K562 (cell line): ENCODE results near the gene ABT1. TPM values are rescaled to one million over a fixed set of nuclear protein-coding genes. Genes with fewer than 3 reads are reported as not detected.
A peak's percentile ranks its signal among the peaks of the same experiment; 100 is the strongest.

ENCODE experiments used
- CTBP1 ChIP-seq: fragments of 450-650 bp; IDR thresholded peaks from 2 replicates; pipeline ENCODE4 v1.6.1; 2016; ENCODE audit warnings: borderline replicate concordance
- MIER1 ChIP-seq: fragments of 450-650 bp; IDR thresholded peaks from 2 replicates; pipeline ENCODE4 v1.6.1; 2016; ENCODE audit warnings: antibody characterized with exemption, mild to moderate bottlenecking, low read depth
- RBBP5 ChIP-seq: fragments of 200-600 bp; sonication (generic); IDR thresholded peaks from 2 replicates; pipeline ENCODE4 v1.6.1; 2012; ENCODE audit warnings: borderline replicate concordance, mild to moderate bottlenecking, low read length, control low read depth, inconsistent platforms; ENCODE audit not compliant: insufficient read depth, poor library complexity, severe bottlenecking
- TOE1 ChIP-seq, 2 experiments: fragments of 450-650 bp in 1 of 2; sonication (generic) in 1 of 2; formaldehyde crosslinking in 1 of 2; IDR thresholded peaks; 2 replicates each; pipeline versions ENCODE4 v1.7.1 to v1.8.0; 2016 to 2022; ENCODE audit warnings: borderline replicate concordance in 2 of 2, mild to moderate bottlenecking in 2 of 2, antibody characterized with exemption in 1 of 2, inconsistent platforms in 1 of 2, low read depth in 1 of 2, missing genetic modification reagents in 1 of 2, moderate library complexity in 1 of 2
- U2AF2 ChIP-seq: fragments of 200-400 bp; formaldehyde crosslinking; optimal IDR thresholded peaks from 2 replicates; pipeline ENCODE3; 2017; ENCODE audit warnings: low read depth, mild to moderate bottlenecking, low read length
- ZBED1 ChIP-seq: IDR thresholded peaks from 2 replicates; pipeline ENCODE4 v1.6.1; 2014
- ZNF551 ChIP-seq: fragments of 250-450 bp; sonication (Bioruptor Pico); IDR thresholded peaks from 2 replicates; pipeline ENCODE4 v1.5.0; 2021; ENCODE audit warnings: mild to moderate bottlenecking, moderate library complexity
- ZNF785 ChIP-seq: fragments of 250-450 bp; sonication (Bioruptor Pico); IDR thresholded peaks from 2 replicates; pipeline ENCODE4 v1.4.0; 2020; ENCODE audit warnings: mild to moderate bottlenecking
- polyA plus RNA-seq, 8 experiments: library from polyadenylated mRNA; depleted of rRNA in 4 of 8; stranded (reverse) in 5 of 8; unstranded in 3 of 8; fragments of >200 nt; fragmentation: Nextera tagmentation in 2 of 8; fragmentation: Illumina TruSeq in 1 of 8; extraction: Ambion mirVana in 2 of 8; extraction: Trizol in 1 of 8; gene quantifications; 2 replicates each; pipeline versions ENCODE4 v1.2.1 to v1.2.3, GENCODE V29; 2011 to 2014; ENCODE audit warnings: inconsistent platforms in 1 of 8, missing spikeins in 1 of 8
- total RNA-seq, 7 experiments: library from RNA; depleted of rRNA in 6 of 7; stranded (reverse); fragments of >200 nt in 6 of 7; fragmentation: Illumina TruSeq in 2 of 7; extraction: Trizol in 2 of 7; gene quantifications; 2 replicates each; pipeline versions ENCODE4 v1.2.1 to v1.2.3, GENCODE V29; 2011 to 2021; ENCODE audit warnings: low replicate concordance in 1 of 7
- TF ChIP-seq, protein P1 (sequence below): IDR thresholded peaks from 2 replicates; pipeline ENCODE4 v1.6.1; 2012; ENCODE audit warnings: low read depth, low read length, improper control_type of control experiment, borderline replicate concordance
- TF ChIP-seq, protein P2 (sequence below): fragments of 150-350 bp; IDR thresholded peaks from 2 replicates; pipeline ENCODE4 v1.6.1; 2014; ENCODE audit warnings: low read depth, mild to moderate bottlenecking, low read length, borderline replicate concordance
- TF ChIP-seq, protein P3 (sequence below), 2 experiments: fragments of 450-650 bp; conservative IDR thresholded peaks; 2 replicates each; pipeline ENCODE4 v1.6.1; 2017; ENCODE audit warnings: mild to moderate bottlenecking in 2 of 2, moderate library complexity in 2 of 2
- TF ChIP-seq, protein P4 (sequence below): fragments of 250-450 bp; sonication (Bioruptor Pico); IDR thresholded peaks from 2 replicates; pipeline ENCODE4 v1.8.0; 2021; ENCODE audit warnings: borderline replicate concordance, mild to moderate bottlenecking, moderate library complexity; ENCODE audit not compliant: poor library complexity, severe bottlenecking
- TF ChIP-seq, protein P5 (sequence below): fragments of 250-450 bp; sonication (Bioruptor Pico); IDR thresholded peaks from 2 replicates; pipeline ENCODE4 v1.9.0; 2021; ENCODE audit warnings: mild to moderate bottlenecking, inconsistent platforms

ABT1 gene
- total and polyA plus RNA-seq, 9 of the 15 experiments (the other 6 are each of a cell fraction or from before 2014, with no cell fraction given), result 8.8 to 52.7 (median 40.7) TPM

DNA sequence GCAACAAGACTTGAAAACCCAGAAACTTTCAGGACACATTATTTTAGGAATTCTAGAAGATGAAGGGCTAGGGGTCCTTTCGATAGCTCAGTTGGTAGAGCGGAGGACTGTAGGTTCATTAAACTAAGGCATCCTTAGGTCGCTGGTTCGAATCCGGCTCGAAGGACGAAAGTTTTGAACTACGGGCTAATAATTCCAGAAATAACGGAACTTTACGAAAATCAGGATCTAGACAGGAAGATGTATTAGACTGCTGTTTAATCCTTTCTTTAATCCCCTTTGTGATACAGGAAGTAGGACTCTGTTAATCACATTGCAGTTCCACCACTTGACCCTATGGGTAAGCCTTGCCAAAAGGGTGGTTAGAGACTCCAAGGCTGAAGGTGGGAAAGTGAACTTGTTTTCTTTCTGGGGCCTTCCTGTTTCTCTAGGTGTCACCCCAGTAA lies 21.2 kb upstream of the ABT1 start (continued):
- peak; percentile 32; the same call in 1 of the 2 replicates for TF ChIP-seq TOE1 (IDR thresholded peaks at IDR 0.05; ENCODE audit: borderline replicate concordance)
- TF ChIP-seq TOE1 (CRISPR knock-in tag; IDR thresholded peaks at IDR 0.05; ENCODE audit: borderline replicate concordance, low read depth), result no peak
- TF ChIP-seq, protein P1, sequence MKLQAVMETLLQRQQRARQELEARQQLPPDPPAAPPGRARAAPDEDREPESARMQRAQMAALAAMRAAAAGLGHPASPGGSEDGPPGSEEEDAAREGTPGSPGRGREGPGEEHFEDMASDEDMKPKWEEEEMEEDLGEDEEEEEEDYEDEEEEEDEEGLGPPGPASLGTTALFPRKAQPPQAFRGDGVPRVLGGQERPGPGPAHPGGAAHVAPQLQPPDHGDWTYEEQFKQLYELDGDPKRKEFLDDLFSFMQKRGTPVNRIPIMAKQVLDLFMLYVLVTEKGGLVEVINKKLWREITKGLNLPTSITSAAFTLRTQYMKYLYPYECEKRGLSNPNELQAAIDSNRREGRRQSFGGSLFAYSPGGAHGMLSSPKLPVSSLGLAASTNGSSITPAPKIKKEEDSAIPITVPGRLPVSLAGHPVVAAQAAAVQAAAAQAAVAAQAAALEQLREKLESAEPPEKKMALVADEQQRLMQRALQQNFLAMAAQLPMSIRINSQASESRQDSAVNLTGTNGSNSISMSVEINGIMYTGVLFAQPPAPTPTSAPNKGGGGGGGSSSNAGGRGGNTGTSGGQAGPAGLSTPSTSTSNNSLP, result peak; percentile 96
- TF ChIP-seq, protein P2, sequence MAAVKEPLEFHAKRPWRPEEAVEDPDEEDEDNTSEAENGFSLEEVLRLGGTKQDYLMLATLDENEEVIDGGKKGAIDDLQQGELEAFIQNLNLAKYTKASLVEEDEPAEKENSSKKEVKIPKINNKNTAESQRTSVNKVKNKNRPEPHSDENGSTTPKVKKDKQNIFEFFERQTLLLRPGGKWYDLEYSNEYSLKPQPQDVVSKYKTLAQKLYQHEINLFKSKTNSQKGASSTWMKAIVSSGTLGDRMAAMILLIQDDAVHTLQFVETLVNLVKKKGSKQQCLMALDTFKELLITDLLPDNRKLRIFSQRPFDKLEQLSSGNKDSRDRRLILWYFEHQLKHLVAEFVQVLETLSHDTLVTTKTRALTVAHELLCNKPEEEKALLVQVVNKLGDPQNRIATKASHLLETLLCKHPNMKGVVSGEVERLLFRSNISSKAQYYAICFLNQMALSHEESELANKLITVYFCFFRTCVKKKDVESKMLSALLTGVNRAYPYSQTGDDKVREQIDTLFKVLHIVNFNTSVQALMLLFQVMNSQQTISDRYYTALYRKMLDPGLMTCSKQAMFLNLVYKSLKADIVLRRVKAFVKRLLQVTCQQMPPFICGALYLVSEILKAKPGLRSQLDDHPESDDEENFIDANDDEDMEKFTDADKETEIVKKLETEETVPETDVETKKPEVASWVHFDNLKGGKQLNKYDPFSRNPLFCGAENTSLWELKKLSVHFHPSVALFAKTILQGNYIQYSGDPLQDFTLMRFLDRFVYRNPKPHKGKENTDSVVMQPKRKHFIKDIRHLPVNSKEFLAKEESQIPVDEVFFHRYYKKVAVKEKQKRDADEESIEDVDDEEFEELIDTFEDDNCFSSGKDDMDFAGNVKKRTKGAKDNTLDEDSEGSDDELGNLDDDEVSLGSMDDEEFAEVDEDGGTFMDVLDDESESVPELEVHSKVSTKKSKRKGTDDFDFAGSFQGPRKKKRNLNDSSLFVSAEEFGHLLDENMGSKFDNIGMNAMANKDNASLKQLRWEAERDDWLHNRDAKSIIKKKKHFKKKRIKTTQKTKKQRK, result no peak
- no peak for TF ChIP-seq RBBP5
- TF ChIP-seq ZNF785 (CRISPR knock-in tag), result no peak
- no peak for TF ChIP-seq ZNF551 (CRISPR knock-in tag)
- TF ChIP-seq U2AF2, result no peak
- TF ChIP-seq, protein P3, sequence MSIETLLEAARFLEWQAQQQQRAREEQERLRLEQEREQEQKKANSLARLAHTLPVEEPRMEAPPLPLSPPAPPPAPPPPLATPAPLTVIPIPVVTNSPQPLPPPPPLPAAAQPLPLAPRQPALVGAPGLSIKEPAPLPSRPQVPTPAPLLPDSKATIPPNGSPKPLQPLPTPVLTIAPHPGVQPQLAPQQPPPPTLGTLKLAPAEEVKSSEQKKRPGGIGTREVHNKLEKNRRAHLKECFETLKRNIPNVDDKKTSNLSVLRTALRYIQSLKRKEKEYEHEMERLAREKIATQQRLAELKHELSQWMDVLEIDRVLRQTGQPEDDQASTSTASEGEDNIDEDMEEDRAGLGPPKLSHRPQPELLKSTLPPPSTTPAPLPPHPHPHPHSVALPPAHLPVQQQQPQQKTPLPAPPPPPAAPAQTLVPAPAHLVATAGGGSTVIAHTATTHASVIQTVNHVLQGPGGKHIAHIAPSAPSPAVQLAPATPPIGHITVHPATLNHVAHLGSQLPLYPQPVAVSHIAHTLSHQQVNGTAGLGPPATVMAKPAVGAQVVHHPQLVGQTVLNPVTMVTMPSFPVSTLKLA (conservative IDR thresholded peaks at IDR 0.05), result no peak; a peak in 1 of 4 replicates
- no peak for TF ChIP-seq ZBED1
- TF ChIP-seq MIER1, result no peak
- TF ChIP-seq CTBP1, result 0 out of 2 replicates have a peak, but pooled peaks have one; percentile 43
- TF ChIP-seq, protein P4, sequence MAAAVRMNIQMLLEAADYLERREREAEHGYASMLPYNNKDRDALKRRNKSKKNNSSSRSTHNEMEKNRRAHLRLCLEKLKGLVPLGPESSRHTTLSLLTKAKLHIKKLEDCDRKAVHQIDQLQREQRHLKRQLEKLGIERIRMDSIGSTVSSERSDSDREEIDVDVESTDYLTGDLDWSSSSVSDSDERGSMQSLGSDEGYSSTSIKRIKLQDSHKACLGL, result no peak
- TF ChIP-seq, protein P5, sequence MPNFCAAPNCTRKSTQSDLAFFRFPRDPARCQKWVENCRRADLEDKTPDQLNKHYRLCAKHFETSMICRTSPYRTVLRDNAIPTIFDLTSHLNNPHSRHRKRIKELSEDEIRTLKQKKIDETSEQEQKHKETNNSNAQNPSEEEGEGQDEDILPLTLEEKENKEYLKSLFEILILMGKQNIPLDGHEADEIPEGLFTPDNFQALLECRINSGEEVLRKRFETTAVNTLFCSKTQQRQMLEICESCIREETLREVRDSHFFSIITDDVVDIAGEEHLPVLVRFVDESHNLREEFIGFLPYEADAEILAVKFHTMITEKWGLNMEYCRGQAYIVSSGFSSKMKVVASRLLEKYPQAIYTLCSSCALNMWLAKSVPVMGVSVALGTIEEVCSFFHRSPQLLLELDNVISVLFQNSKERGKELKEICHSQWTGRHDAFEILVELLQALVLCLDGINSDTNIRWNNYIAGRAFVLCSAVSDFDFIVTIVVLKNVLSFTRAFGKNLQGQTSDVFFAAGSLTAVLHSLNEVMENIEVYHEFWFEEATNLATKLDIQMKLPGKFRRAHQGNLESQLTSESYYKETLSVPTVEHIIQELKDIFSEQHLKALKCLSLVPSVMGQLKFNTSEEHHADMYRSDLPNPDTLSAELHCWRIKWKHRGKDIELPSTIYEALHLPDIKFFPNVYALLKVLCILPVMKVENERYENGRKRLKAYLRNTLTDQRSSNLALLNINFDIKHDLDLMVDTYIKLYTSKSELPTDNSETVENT (CRISPR knock-in tag), result peak; percentile 65; the same call in 1 of the 2 replicates
